Measurements from ENCODE around the gene TEX13B.
A peak's percentile ranks its signal among the peaks of the same experiment; 100 is the strongest.

The TEX13B gene

GRCh38 chrX:107935664-107936433, 46.3 kb downstream of the TEX13B start:
- H3K9me3 ChIP-seq (ENCODE audit: insufficient read depth, low read depth, low read length), result no peaks in the 10 kb centered on the region
- no peak overlapping the region for H3K27ac ChIP-seq (ENCODE audit: low read depth, low read length)
- H3K4me3 ChIP-seq (ENCODE audit: low read length), result peak overlapping the region; percentile 69
- WGBS, result 36% methylated on average over 47 of the region's 48 CpGs
- no peaks in the 10 kb centered on the region for H3K4me1 ChIP-seq (ENCODE audit: insufficient read depth, low read length)
- peaks cover 9% of the 10 kb centered on the region for H3K36me3 ChIP-seq (ENCODE audit: insufficient read depth, low read length)
- no peaks in the 10 kb centered on the region for H3K27me3 ChIP-seq (ENCODE audit: insufficient read depth, low read length)
- peak overlapping the region; percentile 69 for H3K9ac ChIP-seq (ENCODE audit: low read depth, low read length)

- WGBS, result 79% methylated on average over 7 of the region's 7 CpGs
- peak overlapping the region; percentile 69 for H3K4me3 ChIP-seq (ENCODE audit: low read length)
- H3K4me1 ChIP-seq (ENCODE audit: insufficient read depth, low read length), result no peaks in the 10 kb centered on the region
- no peak overlapping the region for H3K27ac ChIP-seq (ENCODE audit: low read depth, low read length)
- H3K9me3 ChIP-seq (ENCODE audit: insufficient read depth, low read depth, low read length), result no peaks in the 10 kb centered on the region
- H3K36me3 ChIP-seq (ENCODE audit: insufficient read depth, low read length), result peaks cover 9% of the 10 kb centered on the region
- H3K27me3 ChIP-seq (ENCODE audit: insufficient read depth, low read length), result no peaks in the 10 kb centered on the region
- peak overlapping the region; percentile 69; the same call in 1 of the 2 replicates for H3K9ac ChIP-seq (ENCODE audit: low read depth, low read length)
Measured at GRCh38 chrX:107935200-107935599, 47.0 kb downstream of the TEX13B start.

- H3K27me3 ChIP-seq (ENCODE audit: insufficient read depth, low read length), result no peaks in the 10 kb centered on the region
- no peaks in the 10 kb centered on the region for H3K4me1 ChIP-seq (ENCODE audit: insufficient read depth, low read length)
- H3K36me3 ChIP-seq (ENCODE audit: insufficient read depth, low read length), result peaks cover 9% of the 10 kb centered on the region
- WGBS, result no CpG with 5 or more reads among the region's 1 CpG
- H3K27ac ChIP-seq (ENCODE audit: low read depth, low read length), result no peak overlapping the region
- H3K4me3 ChIP-seq (ENCODE audit: low read length), result no peak overlapping the region
- H3K9me3 ChIP-seq (ENCODE audit: insufficient read depth, low read depth, low read length), result no peaks in the 10 kb centered on the region
- no peak overlapping the region for H3K9ac ChIP-seq (ENCODE audit: low read depth, low read length)
Measured at GRCh38 chrX:107934262-107934661, 47.9 kb downstream of the TEX13B start.
